ENCODE results near the gene NDEL1. TPM values are rescaled to one million over a fixed set of nuclear protein-coding genes. Genes with fewer than 3 reads are reported as not detected.

The NDEL1 gene
- total and polyA plus RNA-seq, 9 of the 15 experiments (the other 6 are each of a cell fraction or from before 2014, with no cell fraction given) = 0.86 to 30.5 (median 22.7) TPM

DNA sequence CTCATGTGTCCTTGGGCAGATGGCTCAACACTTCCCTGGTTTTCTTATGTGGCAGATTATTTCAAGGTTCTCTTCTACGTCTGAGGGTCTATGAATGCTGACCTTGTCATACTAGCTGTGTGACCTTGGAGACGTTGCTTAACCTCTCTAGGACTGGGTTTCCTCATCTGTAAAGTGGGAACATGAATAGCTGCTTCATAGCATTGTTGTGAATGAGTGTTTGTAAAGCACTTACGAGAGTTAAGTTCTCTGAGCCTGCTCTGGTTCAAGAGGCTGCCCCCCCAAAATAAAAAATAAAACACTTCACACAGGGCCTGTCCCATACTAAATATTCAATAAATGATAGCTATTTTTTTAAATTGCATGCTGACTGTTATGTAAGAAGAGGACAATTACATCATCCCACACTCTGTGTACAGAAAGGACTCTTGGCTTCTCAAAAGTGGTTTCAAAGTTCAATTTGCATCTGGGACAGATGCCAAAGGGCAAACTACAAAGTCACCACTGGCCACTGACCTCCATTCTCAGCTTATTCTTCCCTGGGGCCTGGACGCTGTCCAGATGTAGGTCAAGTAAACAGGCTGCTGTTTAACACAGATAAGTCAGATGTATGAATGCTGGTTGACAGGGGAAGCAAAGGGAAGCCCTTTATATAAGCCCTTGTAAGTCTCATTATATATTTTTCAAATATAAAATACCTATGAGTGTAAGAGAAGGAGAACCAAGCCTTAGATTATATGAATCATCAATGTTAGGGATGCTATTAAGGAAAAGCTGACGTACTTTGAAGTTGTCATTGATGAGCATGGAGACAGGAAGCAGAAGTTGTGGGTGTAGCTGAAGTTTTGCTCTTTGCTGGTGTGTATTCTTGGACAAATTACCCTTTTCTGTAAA lies 15.4 kb upstream of the NDEL1 start (continued):
- TF ChIP-seq HSF4 (CRISPR knock-in tag; IDR thresholded peaks at IDR 0.05; ENCODE audit: borderline replicate concordance) (no peak), ZNF140 (CRISPR knock-in tag; IDR thresholded peaks at IDR 0.05) (no peak), EZH2 (IDR thresholded peaks at IDR 0.05; ENCODE audit: borderline replicate concordance, low read depth, low read length) (no peak), JUNB (CRISPR knock-in tag; conservative IDR thresholded peaks at IDR 0.05) (no peak), PURB (CRISPR knock-in tag; IDR thresholded peaks at IDR 0.05; ENCODE audit: low read depth) (no peak), SP1 (CRISPR knock-in tag; IDR thresholded peaks at IDR 0.05) (no peak), HNRNPK (IDR thresholded peaks at IDR 0.05; ENCODE audit: low read depth, low read length, poor library complexity, severe bottlenecking) (no peak), ZEB2 (IDR thresholded peaks at IDR 0.05) (0 out of 2 replicates have a peak, but pooled peaks have one; percentile 23), POLR2H (tag; IDR thresholded peaks at IDR 0.05; ENCODE audit: low read depth) (peak; percentile 54; the same call in 1 of the 2 replicates), FOXA1 (IDR thresholded peaks at IDR 0.05; ENCODE audit: borderline replicate concordance) (no peak)
- TF ChIP-seq, protein P1, sequence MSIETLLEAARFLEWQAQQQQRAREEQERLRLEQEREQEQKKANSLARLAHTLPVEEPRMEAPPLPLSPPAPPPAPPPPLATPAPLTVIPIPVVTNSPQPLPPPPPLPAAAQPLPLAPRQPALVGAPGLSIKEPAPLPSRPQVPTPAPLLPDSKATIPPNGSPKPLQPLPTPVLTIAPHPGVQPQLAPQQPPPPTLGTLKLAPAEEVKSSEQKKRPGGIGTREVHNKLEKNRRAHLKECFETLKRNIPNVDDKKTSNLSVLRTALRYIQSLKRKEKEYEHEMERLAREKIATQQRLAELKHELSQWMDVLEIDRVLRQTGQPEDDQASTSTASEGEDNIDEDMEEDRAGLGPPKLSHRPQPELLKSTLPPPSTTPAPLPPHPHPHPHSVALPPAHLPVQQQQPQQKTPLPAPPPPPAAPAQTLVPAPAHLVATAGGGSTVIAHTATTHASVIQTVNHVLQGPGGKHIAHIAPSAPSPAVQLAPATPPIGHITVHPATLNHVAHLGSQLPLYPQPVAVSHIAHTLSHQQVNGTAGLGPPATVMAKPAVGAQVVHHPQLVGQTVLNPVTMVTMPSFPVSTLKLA (conservative IDR thresholded peaks at IDR 0.05) = peak; percentile 57
- TF ChIP-seq, protein P2, sequence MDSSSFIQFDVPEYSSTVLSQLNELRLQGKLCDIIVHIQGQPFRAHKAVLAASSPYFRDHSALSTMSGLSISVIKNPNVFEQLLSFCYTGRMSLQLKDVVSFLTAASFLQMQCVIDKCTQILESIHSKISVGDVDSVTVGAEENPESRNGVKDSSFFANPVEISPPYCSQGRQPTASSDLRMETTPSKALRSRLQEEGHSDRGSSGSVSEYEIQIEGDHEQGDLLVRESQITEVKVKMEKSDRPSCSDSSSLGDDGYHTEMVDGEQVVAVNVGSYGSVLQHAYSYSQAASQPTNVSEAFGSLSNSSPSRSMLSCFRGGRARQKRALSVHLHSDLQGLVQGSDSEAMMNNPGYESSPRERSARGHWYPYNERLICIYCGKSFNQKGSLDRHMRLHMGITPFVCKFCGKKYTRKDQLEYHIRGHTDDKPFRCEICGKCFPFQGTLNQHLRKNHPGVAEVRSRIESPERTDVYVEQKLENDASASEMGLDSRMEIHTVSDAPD (CRISPR knock-in tag; IDR thresholded peaks at IDR 0.05) = no peak

All from K562 (cell line).